A549 (cell line): ENCODE results near the gene CAMK4. TPM values are rescaled to one million over a fixed set of nuclear protein-coding genes. Genes with fewer than 3 reads are reported as not detected.

ENCODE experiments used
- ATAC-seq, 2 experiments: fragments of 200-7000 bp in 1 of 2; fragments of >200 bp in 1 of 2; cut with Nextera tagmentation in 1 of 2; cut with Tn5 transposase in 1 of 2; 3 replicates each; pipeline versions ENCODE4 v1.8.0 to v1.9.1; 2018 to 2020; ENCODE audit warnings: mild to moderate bottlenecking in 1 of 2, moderate library complexity in 1 of 2
- CTCF ChIA-PET: fragments of 300-600 bp; sonication (Branson Sonifier 250); formaldehyde crosslinking; extraction: SDS; loops from one replicate; lab custom pipeline; 2021; ENCODE audit warnings: antibody characterized with exemption, inconsistent platforms; lab: Yijun Ruan, JAX
- POLR2A ChIA-PET: fragments of 350-600 bp; formaldehyde crosslinking; extraction: SDS; loops from one replicate; lab custom pipeline; 2021; ENCODE audit warnings: antibody characterized with exemption, inconsistent platforms; lab: Yijun Ruan, JAX
- DNase-seq, 2 experiments: peaks; one replicate each; pipeline versions ENCODE4 v3.0.0 to v3.0.0-alpha.2; 2011 to 2016; ENCODE audit warnings: low read depth in 1 of 2, low spot score in 1 of 2
- FAIRE-seq: peaks from 2 replicates; lab custom pipeline; 2011; peaks lifted over from hg19 to GRCh38; lab: Jason Lieb, UNC
- H3K27ac ChIP-seq, 2 experiments: fragments of >200 bp; sonication (Bioruptor Twin); formaldehyde crosslinking; 3 replicates each; pipeline ENCODE4 v1.5.1; 2016 to 2017
- H3K4me1 ChIP-seq: fragments of >200 bp; sonication (Bioruptor Twin); formaldehyde crosslinking; 3 replicates; pipeline ENCODE4 v1.6.1; 2016
- H3K4me2 ChIP-seq: fragments of >200 bp; sonication (Bioruptor Twin); formaldehyde crosslinking; 3 replicates; pipeline ENCODE4 v1.6.1; 2016
- H3K4me3 ChIP-seq: fragments of >200 bp; sonication (Bioruptor Twin); formaldehyde crosslinking; 3 replicates; pipeline ENCODE4 v1.5.1; 2016
- H3K9me3 ChIP-seq: fragments of >200 bp; sonication (Bioruptor Twin); formaldehyde crosslinking; 3 replicates; pipeline ENCODE4 v1.6.1; 2016
- CBX2 ChIP-seq: fragments of 200-600 bp; sonication (generic); IDR thresholded peaks from 2 replicates; pipeline ENCODE4 v1.6.1; 2016; ENCODE audit warnings: low read depth, mild to moderate bottlenecking, borderline replicate concordance
- CBX8 ChIP-seq: fragments of 200-600 bp; sonication (generic); IDR thresholded peaks from 2 replicates; pipeline ENCODE4 v1.6.1; 2016
- CEBPB ChIP-seq, 2 experiments: fragments of >200 bp in 1 of 2; sonication (Bioruptor Twin) in 1 of 2; formaldehyde crosslinking in 1 of 2; IDR thresholded peaks; 2 replicates each; pipeline ENCODE4 v1.6.1; 2012 to 2016
- EHF ChIP-seq: fragments of 250-450 bp; sonication (Bioruptor Pico); IDR thresholded peaks from 2 replicates; pipeline ENCODE4 v1.5.0; 2020; ENCODE audit warnings: mild to moderate bottlenecking
- EHMT2 ChIP-seq: fragments of 200-600 bp; sonication (generic); IDR thresholded peaks from 2 replicates; pipeline ENCODE4 v1.6.1; 2016; ENCODE audit warnings: antibody characterized with exemption, low read depth, mild to moderate bottlenecking, moderate library complexity
- FOSB ChIP-seq: fragments of 250-450 bp; sonication (Bioruptor Pico); IDR thresholded peaks from 2 replicates; pipeline ENCODE4 v1.5.0; 2020; ENCODE audit warnings: mild to moderate bottlenecking, moderate library complexity
- GATA3 ChIP-seq: IDR thresholded peaks from 2 replicates; pipeline ENCODE4 v1.6.1; 2012; ENCODE audit warnings: borderline replicate concordance
- HDAC2 ChIP-seq: fragments of 200-600 bp; sonication (generic); IDR thresholded peaks from 2 replicates; pipeline ENCODE4 v1.6.1; 2016
- HOXB5 ChIP-seq: fragments of 250-450 bp; sonication (Bioruptor Pico); IDR thresholded peaks from 2 replicates; pipeline ENCODE4 v1.5.0; 2020; ENCODE audit warnings: mild to moderate bottlenecking, moderate library complexity
- JUNB ChIP-seq: fragments of >200 bp; sonication (Bioruptor Twin); formaldehyde crosslinking; IDR thresholded peaks from 2 replicates; pipeline ENCODE4 v1.6.1; 2016
- KDM1A ChIP-seq: fragments of 200-600 bp; sonication (generic); IDR thresholded peaks from 2 replicates; pipeline ENCODE4 v1.6.1; 2016; ENCODE audit warnings: low read depth, mild to moderate bottlenecking
- KDM5A ChIP-seq: fragments of 200-600 bp; sonication (generic); IDR thresholded peaks from 2 replicates; pipeline ENCODE4 v1.6.1; 2016; ENCODE audit warnings: antibody characterized with exemption, mild to moderate bottlenecking
- NFE2L2 ChIP-seq: fragments of 150-350 bp; conservative IDR thresholded peaks from 2 replicates; pipeline ENCODE4 v1.6.1; 2014; ENCODE audit warnings: low read length
- NPAS2 ChIP-seq: fragments of 250-450 bp; sonication (Bioruptor Pico); IDR thresholded peaks from 2 replicates; pipeline ENCODE4 v1.8.0; 2022; ENCODE audit warnings: mild to moderate bottlenecking, moderate library complexity, borderline replicate concordance
- NR3C1 ChIP-seq: fragments of >200 bp; sonication (Bioruptor Twin); formaldehyde crosslinking; IDR thresholded peaks from 3 replicates; pipeline ENCODE4 v1.6.1; 2017
- POLR2A ChIP-seq: IDR thresholded peaks from 2 replicates; pipeline ENCODE4 v1.6.1; 2012; ENCODE audit warnings: mild to moderate bottlenecking, low read length
- POLR2AphosphoS2 ChIP-seq: conservative IDR thresholded peaks from 2 replicates; pipeline ENCODE4 v1.6.1; 2012; ENCODE audit warnings: low read length, improper control_type of control experiment, inconsistent platforms
- RARB ChIP-seq: fragments of 250-450 bp; sonication (Bioruptor Pico); IDR thresholded peaks from 2 replicates; pipeline ENCODE4 v1.8.0; 2021; ENCODE audit warnings: mild to moderate bottlenecking, moderate library complexity
- SREBF2 ChIP-seq: fragments of 450-650 bp; IDR thresholded peaks from 2 replicates; pipeline ENCODE4 v1.6.1; 2014; ENCODE audit warnings: mild to moderate bottlenecking, moderate library complexity
- ZC3H11A ChIP-seq: fragments of 450-650 bp; IDR thresholded peaks from 2 replicates; pipeline ENCODE4 v1.6.1; 2014; ENCODE audit warnings: antibody characterized with exemption, mild to moderate bottlenecking
- ZNF302 ChIP-seq: fragments of 250-450 bp; sonication (Bioruptor Pico); IDR thresholded peaks from 2 replicates; pipeline ENCODE4 v1.9.0; 2021; ENCODE audit warnings: inconsistent platforms, mild to moderate bottlenecking, moderate library complexity
- ZSCAN20 ChIP-seq: fragments of 250-450 bp; sonication (Bioruptor Pico); IDR thresholded peaks from 2 replicates; pipeline ENCODE4 v1.8.0; 2022; ENCODE audit warnings: mild to moderate bottlenecking, moderate library complexity
- WGBS: methylation state at CpG from one replicate; pipeline ENCODE4 v1.1.6; 2017; ENCODE audit errors: missing lambda C conversion rate; 5-methylcytosine and 5-hydroxymethylcytosine counted together
- polyA plus RNA-seq, 4 experiments: library from polyadenylated mRNA; depleted of rRNA in 3 of 4; stranded (reverse); fragments of >200 nt; fragmentation: RNase III in 1 of 4; extraction: RNeasy Plus Mini Kit Qiagen cat#74134 plus additional on column Dnase treatment in 1 of 4; gene quantifications; 2 replicates in 3 of 4; 3 replicates in 1 of 4; pipeline ENCODE4 v1.2.3, GENCODE V29; 2011 to 2017
- TF ChIP-seq, protein P1 (sequence below): fragments of 250-450 bp; sonication (Bioruptor Pico); IDR thresholded peaks from 2 replicates; pipeline ENCODE4 v1.5.0; 2021; ENCODE audit warnings: mild to moderate bottlenecking, moderate library complexity, borderline replicate concordance
- TF ChIP-seq, protein P2 (sequence below): fragments of 450-650 bp; IDR thresholded peaks from 2 replicates; pipeline ENCODE4 v1.6.1; 2014; ENCODE audit warnings: antibody characterized with exemption
- TF ChIP-seq, protein P3 (sequence below): fragments of >200 bp; sonication (Bioruptor Twin); formaldehyde crosslinking; IDR thresholded peaks from 2 replicates; pipeline ENCODE4 v1.6.1; 2016
- TF ChIP-seq, protein P4 (sequence below): fragments of 250-450 bp; sonication (Bioruptor Pico); IDR thresholded peaks from 2 replicates; pipeline ENCODE4 v1.5.0; 2020; ENCODE audit warnings: low read depth, mild to moderate bottlenecking, moderate library complexity
- TF ChIP-seq, protein P5 (sequence below): IDR thresholded peaks from 2 replicates; pipeline ENCODE4 v1.6.1; 2012
- TF ChIP-seq, protein P6 (sequence below): IDR thresholded peaks from 2 replicates; pipeline ENCODE4 v1.6.1; 2012

CAMK4 gene
- polyA plus RNA-seq, 2 of the 4 experiments (the other 2 are of a cell fraction): not detected

DNA sequence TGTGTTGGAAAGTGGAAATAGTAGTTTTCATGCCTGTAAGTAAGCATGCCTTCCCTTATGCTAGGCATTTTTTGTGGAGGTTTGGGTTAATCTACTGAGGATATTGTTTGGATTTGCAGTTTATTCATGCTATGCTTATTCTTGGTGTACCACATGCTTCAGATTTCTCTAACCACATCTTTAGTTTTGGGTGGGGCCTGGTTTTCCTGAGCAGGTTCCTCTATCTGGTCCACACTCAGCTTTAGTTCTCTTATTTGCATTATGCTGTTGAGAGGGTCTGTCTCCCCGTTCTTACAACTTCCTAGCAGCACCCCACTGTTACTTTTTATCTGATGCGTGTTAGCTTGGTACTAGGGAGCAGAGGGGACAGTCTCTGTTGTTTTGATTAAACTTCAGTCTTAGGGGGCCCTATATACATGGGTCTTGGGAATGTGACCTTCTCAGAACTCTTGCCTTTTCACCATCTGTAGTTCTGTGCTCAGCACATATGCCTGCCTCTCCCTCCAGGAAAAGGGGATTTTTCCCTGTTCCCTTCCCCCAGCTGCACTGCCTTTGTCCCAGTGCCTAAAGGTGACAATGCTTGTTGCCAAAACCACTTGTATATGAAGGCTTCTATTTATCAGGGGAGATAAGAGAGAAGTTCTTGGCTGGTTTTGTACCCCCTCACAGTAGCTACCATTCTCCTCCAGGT, 10.0 kb upstream of the CAMK4 start:
- no peak for FAIRE-seq
- TF ChIP-seq CBX2 (no peak), CBX8 (no peak), ZNF302 (no peak), NFE2L2 (no peak), ZC3H11A (no peak), CEBPB (IDR thresholded peaks at IDR 0.05) (no peak), HOXB5 (CRISPR knock-in tag) (no peak), SREBF2 (no peak), EHF (CRISPR knock-in tag) (no peak), KDM5A (no peak), KDM1A (no peak), NPAS2 (CRISPR knock-in tag) (no peak)
- TF ChIP-seq, protein P1, sequence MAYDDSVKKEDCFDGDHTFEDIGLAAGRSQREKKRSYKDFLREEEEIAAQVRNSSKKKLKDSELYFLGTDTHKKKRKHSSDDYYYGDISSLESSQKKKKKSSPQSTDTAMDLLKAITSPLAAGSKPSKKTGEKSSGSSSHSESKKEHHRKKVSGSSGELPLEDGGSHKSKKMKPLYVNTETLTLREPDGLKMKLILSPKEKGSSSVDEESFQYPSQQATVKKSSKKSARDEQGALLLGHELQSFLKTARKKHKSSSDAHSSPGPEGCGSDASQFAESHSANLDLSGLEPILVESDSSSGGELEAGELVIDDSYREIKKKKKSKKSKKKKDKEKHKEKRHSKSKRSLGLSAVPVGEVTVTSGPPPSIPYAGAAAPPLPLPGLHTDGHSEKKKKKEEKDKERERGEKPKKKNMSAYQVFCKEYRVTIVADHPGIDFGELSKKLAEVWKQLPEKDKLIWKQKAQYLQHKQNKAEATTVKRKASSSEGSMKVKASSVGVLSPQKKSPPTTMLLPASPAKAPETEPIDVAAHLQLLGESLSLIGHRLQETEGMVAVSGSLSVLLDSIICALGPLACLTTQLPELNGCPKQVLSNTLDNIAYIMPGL (CRISPR knock-in tag): no peak
- TF ChIP-seq, protein P2, sequence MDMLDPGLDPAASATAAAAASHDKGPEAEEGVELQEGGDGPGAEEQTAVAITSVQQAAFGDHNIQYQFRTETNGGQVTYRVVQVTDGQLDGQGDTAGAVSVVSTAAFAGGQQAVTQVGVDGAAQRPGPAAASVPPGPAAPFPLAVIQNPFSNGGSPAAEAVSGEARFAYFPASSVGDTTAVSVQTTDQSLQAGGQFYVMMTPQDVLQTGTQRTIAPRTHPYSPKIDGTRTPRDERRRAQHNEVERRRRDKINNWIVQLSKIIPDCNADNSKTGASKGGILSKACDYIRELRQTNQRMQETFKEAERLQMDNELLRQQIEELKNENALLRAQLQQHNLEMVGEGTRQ: no peak
- TF ChIP-seq, protein P3, sequence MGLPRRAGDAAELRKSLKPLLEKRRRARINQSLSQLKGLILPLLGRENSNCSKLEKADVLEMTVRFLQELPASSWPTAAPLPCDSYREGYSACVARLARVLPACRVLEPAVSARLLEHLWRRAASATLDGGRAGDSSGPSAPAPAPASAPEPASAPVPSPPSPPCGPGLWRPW: no peak
- Histone ChIP-seq H3K9me3 (no peaks in the 10 kb centered on the region), H3K4me1 (no peaks in the 10 kb centered on the region), H3K27ac (no peak overlapping the region), H3K4me2 (no peak overlapping the region), H3K4me3 (no peak overlapping the region)
- no peak for ATAC-seq
- POLR2A ChIA-PET: no interaction called here
- CTCF ChIA-PET: no interaction called here
- WGBS: 0% methylated on average over 2 of the region's 2 CpGs
- DNase-seq: no peak

DNA sequence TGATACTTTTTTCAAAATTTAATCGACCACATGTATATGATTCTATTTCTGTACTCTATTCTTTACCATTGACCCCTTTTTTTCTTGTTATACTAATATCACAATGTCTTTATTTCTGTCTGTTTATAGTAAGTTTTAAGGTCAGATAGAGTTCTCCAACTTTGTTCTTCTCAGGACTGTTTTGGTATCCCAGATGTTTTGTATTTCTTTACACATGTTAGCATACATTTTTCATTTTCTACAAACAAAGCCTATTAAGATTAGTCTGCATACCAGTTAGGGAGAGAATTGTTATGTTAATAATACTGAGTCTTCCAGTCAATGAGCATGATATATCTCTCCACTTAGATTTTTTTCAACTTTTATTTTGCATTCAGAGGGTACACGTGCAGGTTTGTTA, 8.2 kb upstream of the CAMK4 start:
- FAIRE-seq: no peak
- ChIA-PET CTCF (no interaction called here), POLR2A (no interaction called here)
- DNase-seq: no peak
- ATAC-seq: no peak
- H3K4me2 ChIP-seq: no peak overlapping the region
- no peaks in the 10 kb centered on the region for H3K4me1 ChIP-seq
- TF ChIP-seq KDM1A: no peak
- TF ChIP-seq RARB (CRISPR knock-in tag): no peak
- no peak for TF ChIP-seq FOSB (CRISPR knock-in tag)
- no peak for TF ChIP-seq SREBF2
- no peak for TF ChIP-seq ZNF302
- TF ChIP-seq CEBPB (IDR thresholded peaks at IDR 0.05): no peak
- no peak for TF ChIP-seq POLR2A
- TF ChIP-seq, protein P3: no peak
- TF ChIP-seq, protein P4, sequence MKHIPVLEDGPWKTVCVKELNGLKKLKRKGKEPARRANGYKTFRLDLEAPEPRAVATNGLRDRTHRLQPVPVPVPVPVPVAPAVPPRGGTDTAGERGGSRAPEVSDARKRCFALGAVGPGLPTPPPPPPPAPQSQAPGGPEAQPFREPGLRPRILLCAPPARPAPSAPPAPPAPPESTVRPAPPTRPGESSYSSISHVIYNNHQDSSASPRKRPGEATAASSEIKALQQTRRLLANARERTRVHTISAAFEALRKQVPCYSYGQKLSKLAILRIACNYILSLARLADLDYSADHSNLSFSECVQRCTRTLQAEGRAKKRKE (CRISPR knock-in tag): no peak
- no peaks in the 10 kb centered on the region for H3K9me3 ChIP-seq
- WGBS: 18% methylated on average over 2 of the region's 2 CpGs
- H3K4me3 ChIP-seq: no peak overlapping the region
- no peak overlapping the region for H3K27ac ChIP-seq

DNA sequence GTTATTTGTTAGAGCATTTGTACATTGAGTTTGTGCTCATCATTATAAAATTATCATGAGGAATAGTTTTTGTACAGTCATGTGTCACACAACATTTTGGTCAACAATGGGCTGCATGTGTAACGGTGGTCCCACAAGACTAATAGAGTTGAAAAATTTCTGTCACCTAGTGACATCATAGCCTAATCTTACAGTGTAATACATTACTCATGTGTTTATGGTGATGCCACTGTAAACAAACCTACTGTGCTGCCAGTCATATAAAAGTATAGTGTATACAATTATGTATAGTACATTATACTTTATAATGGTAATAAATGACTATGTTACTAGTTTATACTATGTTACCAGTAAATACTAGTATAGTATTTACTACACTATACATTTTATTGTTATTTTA, 3.0 kb upstream of the CAMK4 start:
- 55% methylated on average over 1 of the region's 1 CpG for WGBS
- CTCF ChIA-PET: interaction anchor here (1.3 kb wide), 1 partner anchor 42 kb away, joined by 3 read pairs; no protein-coding TSS in a partner anchor
- Histone ChIP-seq H3K4me1 (peaks cover 6% of the 10 kb centered on the region; the same call in 1 of the 3 replicates), H3K9me3 (no peaks in the 10 kb centered on the region), H3K27ac (no peak overlapping the region), H3K4me3 (no peak overlapping the region), H3K4me2 (no peak overlapping the region)
- ATAC-seq (no peak), FAIRE-seq (no peak), DNase-seq (no peak)
- POLR2A ChIA-PET: no interaction called here
- TF ChIP-seq ZC3H11A: no peak
- no peak for TF ChIP-seq KDM5A
- no peak for TF ChIP-seq ZSCAN20 (CRISPR knock-in tag)
- no peak for TF ChIP-seq SREBF2
- TF ChIP-seq, protein P5, sequence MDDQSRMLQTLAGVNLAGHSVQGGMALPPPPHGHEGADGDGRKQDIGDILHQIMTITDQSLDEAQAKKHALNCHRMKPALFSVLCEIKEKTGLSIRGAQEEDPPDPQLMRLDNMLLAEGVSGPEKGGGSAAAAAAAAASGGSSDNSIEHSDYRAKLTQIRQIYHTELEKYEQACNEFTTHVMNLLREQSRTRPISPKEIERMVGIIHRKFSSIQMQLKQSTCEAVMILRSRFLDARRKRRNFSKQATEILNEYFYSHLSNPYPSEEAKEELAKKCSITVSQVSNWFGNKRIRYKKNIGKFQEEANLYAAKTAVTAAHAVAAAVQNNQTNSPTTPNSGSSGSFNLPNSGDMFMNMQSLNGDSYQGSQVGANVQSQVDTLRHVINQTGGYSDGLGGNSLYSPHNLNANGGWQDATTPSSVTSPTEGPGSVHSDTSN: no peak
- TF ChIP-seq JUNB: no peak
- TF ChIP-seq HDAC2: no peak
- TF ChIP-seq POLR2AphosphoS2: no peak
- TF ChIP-seq NR3C1: no peak
- TF ChIP-seq RARB (CRISPR knock-in tag): no peak
- no peak for TF ChIP-seq EHMT2
- TF ChIP-seq, protein P1 (CRISPR knock-in tag): no peak
- TF ChIP-seq, protein P6, sequence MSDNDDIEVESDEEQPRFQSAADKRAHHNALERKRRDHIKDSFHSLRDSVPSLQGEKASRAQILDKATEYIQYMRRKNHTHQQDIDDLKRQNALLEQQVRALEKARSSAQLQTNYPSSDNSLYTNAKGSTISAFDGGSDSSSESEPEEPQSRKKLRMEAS: no peak
- no peak for TF ChIP-seq GATA3
